GM12878 (cell line): ENCODE data around the gene OSBPL2. TPM values are rescaled to one million over a fixed set of nuclear protein-coding genes. Genes with fewer than 3 reads are reported as not detected.

Experiments
- ATAC-seq: fragments of 200-7000 bp; cut with Tn5 transposase; 3 replicates; pipeline ENCODE4 v1.9.1; 2020; ENCODE audit warnings: mild to moderate bottlenecking, moderate library complexity
- BruUV-seq: library from RNA; stranded (reverse); fragments of 400-500 nt; replicated peaks from 2 replicates; lab custom pipeline; 2021; lab: Mats Ljungman, UMichigan
- CTCF ChIA-PET: fragments of 300-600 bp; sonication (Branson Sonifier 250); formaldehyde crosslinking; extraction: SDS; loops from one replicate; lab custom pipeline; 2021; ENCODE audit warnings: inconsistent platforms; lab: Yijun Ruan, JAX
- POLR2A ChIA-PET: fragments of 350-600 bp; formaldehyde crosslinking; extraction: SDS; loops from one replicate; lab custom pipeline; 2021; ENCODE audit warnings: inconsistent platforms; lab: Charles Lee
- RAD21 ChIA-PET: fragments of 300-600 bp; sonication (Branson Sonifier 250); formaldehyde crosslinking; loops from one replicate; lab custom pipeline; 2023; ENCODE audit warnings: antibody characterized with exemption; ENCODE audit not compliant: unreplicated experiment; lab: Charles Lee
- SMC1A ChIA-PET: fragments of 300-600 bp; sonication (Branson Sonifier 250); formaldehyde crosslinking; loops from one replicate; lab custom pipeline; 2023; ENCODE audit not compliant: unreplicated experiment, uncharacterized antibody; lab: Charles Lee
- DNase-seq: peaks from one replicate; pipeline ENCODE4 v3.0.0-alpha.2; 2011; ENCODE audit warnings: low read depth, low spot score
- FAIRE-seq: peaks from 3 replicates; lab custom pipeline; 2011; peaks lifted over from hg19 to GRCh38; lab: Jason Lieb, UNC
- H2AFZ ChIP-seq: 2 replicates; pipeline ENCODE4 v1.6.0; 2011; ENCODE audit warnings: low read depth, low read length, control low read depth; ENCODE audit not compliant: control insufficient read depth
- H3K27ac ChIP-seq: 2 replicates; pipeline ENCODE4 v1.5.1; 2011; ENCODE audit warnings: control low read depth; ENCODE audit not compliant: control insufficient read depth, insufficient read depth
- H3K27me3 ChIP-seq, 2 experiments: replicated peaks in 1 of 2; 2 replicates each; pipeline versions ENCODE4 v1.6.0 to v1.6.1; 2011; ENCODE audit warnings: low read length in 1 of 2; ENCODE audit not compliant: control insufficient read depth in 2 of 2, insufficient read depth in 2 of 2
- H3K36me3 ChIP-seq, 2 experiments: 2 replicates each; pipeline ENCODE4 v1.5.1; 2011; ENCODE audit warnings: low read length in 1 of 2; ENCODE audit not compliant: control insufficient read depth in 2 of 2, insufficient read depth in 2 of 2
- H3K4me1 ChIP-seq: 2 replicates; pipeline ENCODE4 v1.6.1; 2011; ENCODE audit warnings: mild to moderate bottlenecking, low read length, moderate library complexity, mixed read lengths; ENCODE audit not compliant: control insufficient read depth, insufficient read depth
- H3K4me2 ChIP-seq: 2 replicates; pipeline ENCODE4 v1.6.0; 2011; ENCODE audit warnings: control low read depth; ENCODE audit not compliant: control insufficient read depth, insufficient read depth
- H3K4me3 ChIP-seq: fragments of 200-600 bp; sonication (generic); 2 replicates; pipeline ENCODE4 v1.5.1; 2016
- H3K79me2 ChIP-seq: 2 replicates; pipeline ENCODE4 v1.6.0; 2011; ENCODE audit warnings: low read length; ENCODE audit not compliant: control insufficient read depth, insufficient read depth
- H3K9ac ChIP-seq: 2 replicates; pipeline ENCODE4 v1.8.0; 2011; ENCODE audit warnings: low read length, control low read depth, mixed read lengths; ENCODE audit not compliant: control insufficient read depth, insufficient read depth
- H3K9me3 ChIP-seq: replicated peaks from 3 replicates; pipeline ENCODE4 v1.5.1; 2011; ENCODE audit warnings: mild to moderate bottlenecking, low read length; ENCODE audit not compliant: control insufficient read depth, insufficient read depth
- H4K20me1 ChIP-seq: 2 replicates; pipeline ENCODE4 v1.6.0; 2011; ENCODE audit not compliant: control insufficient read depth, insufficient read depth
- BCL11A ChIP-seq: IDR thresholded peaks from 2 replicates; pipeline ENCODE4 v1.6.1; 2011; ENCODE audit warnings: low read depth, low read length
- CBFB ChIP-seq: IDR thresholded peaks from 2 replicates; pipeline ENCODE4 v1.6.1; 2016; ENCODE audit warnings: antibody characterized with exemption, low read depth
- CBX5 ChIP-seq: sonication (generic); IDR thresholded peaks from 2 replicates; pipeline ENCODE4 v1.6.1; 2016; ENCODE audit warnings: low read depth, moderate library complexity, mild to moderate bottlenecking, inconsistent platforms
- EGR1 ChIP-seq, 2 experiments: IDR thresholded peaks; 1 replicate in 1 of 2; 2 replicates in 1 of 2; pipeline ENCODE4 v1.6.1; 2011 to 2012; ENCODE audit warnings: low read depth in 2 of 2, low read length in 2 of 2, borderline replicate concordance in 1 of 2, mild to moderate bottlenecking in 1 of 2, moderate library complexity in 1 of 2
- ETV6 ChIP-seq, 2 experiments: fragments of 450-650 bp in 1 of 2; IDR thresholded peaks in 1 of 2; conservative IDR thresholded peaks in 1 of 2; 2 replicates each; pipeline ENCODE4 v1.6.1; 2014; ENCODE audit warnings: antibody characterized with exemption in 1 of 2, borderline replicate concordance in 1 of 2, low read depth in 1 of 2, mild to moderate bottlenecking in 1 of 2, moderate library complexity in 1 of 2
- IKZF2 ChIP-seq, 2 experiments: fragments of 450-650 bp; IDR thresholded peaks; 2 replicates each; pipeline ENCODE4 v1.6.1; 2017; ENCODE audit warnings: mild to moderate bottlenecking in 2 of 2, moderate library complexity in 2 of 2
- NR2F1 ChIP-seq: fragments of 450-650 bp; conservative IDR thresholded peaks from 2 replicates; pipeline ENCODE4 v1.6.1; 2017; ENCODE audit warnings: mild to moderate bottlenecking
- POLR2A ChIP-seq: IDR thresholded peaks from 2 replicates; pipeline ENCODE4 v1.6.1; 2011; ENCODE audit warnings: low read depth, mild to moderate bottlenecking, low read length
- RFX5 ChIP-seq: IDR thresholded peaks from 2 replicates; pipeline ENCODE4 v1.6.1; 2011; ENCODE audit warnings: low read depth, low read length, improper control_type of control experiment
- TARDBP ChIP-seq: IDR thresholded peaks from 2 replicates; pipeline ENCODE4 v1.6.1; 2016; ENCODE audit warnings: borderline replicate concordance
- ZSCAN29 ChIP-seq: fragments of 450-650 bp; IDR thresholded peaks from 2 replicates; pipeline ENCODE4 v1.6.1; 2017; ENCODE audit warnings: mild to moderate bottlenecking, moderate library complexity
- ZZZ3 ChIP-seq: IDR thresholded peaks from 2 replicates; pipeline ENCODE4 v1.6.1; 2011; ENCODE audit warnings: low read depth; ENCODE audit not compliant: control insufficient read depth, insufficient read length
- WGBS: methylation state at CpG from one replicate; pipeline ENCODE4 v1.1.6; 2016; ENCODE audit warnings: low lambda C conversion rate; ENCODE audit not compliant: insufficient replicate concordance, insufficient coverage; ENCODE audit errors: missing lambda C conversion rate; 5-methylcytosine and 5-hydroxymethylcytosine counted together
- in situ Hi-C: fragments of 300-500 bp; cut with MboI; formaldehyde crosslinking; loops from 9 replicates; pipeline ENCODE4 v1.14.3; 2018; ENCODE audit warnings: mixed read lengths
- intact Hi-C: fragments of 100-400 bp; cut with micrococcal nuclease; formaldehyde crosslinking; loops from one replicate; pipeline ENCODE4 v1.14.2; 2022; ENCODE audit not compliant: unreplicated experiment
- polyA plus RNA-seq, 11 experiments: library from polyadenylated mRNA; depleted of rRNA in 4 of 11; unstranded in 6 of 11; stranded (reverse) in 5 of 11; fragments of >200 nt; fragmentation: Nextera tagmentation in 4 of 11; fragmentation: Illumina TruSeq in 1 of 11; extraction: Ambion mirVana in 4 of 11; extraction: Trizol in 1 of 11; gene quantifications; 1 replicate in 1 of 11; 2 replicates in 10 of 11; pipeline versions ENCODE4 v1.2.1 to v1.2.3, GENCODE V29; 2011 to 2016; ENCODE audit warnings: inconsistent platforms in 2 of 11, missing spikeins in 2 of 11, low read depth in 1 of 11
- total RNA-seq, 4 experiments: library from RNA; depleted of rRNA in 3 of 4; stranded (reverse); fragments of >200 nt in 3 of 4; fragmentation: Illumina TruSeq in 1 of 4; extraction: Trizol in 1 of 4; gene quantifications; 2 replicates each; pipeline versions ENCODE4 v1.2.1 to v1.2.3, GENCODE V29; 2013 to 2021
- TF ChIP-seq, protein P1 (sequence below): fragments of 450-650 bp; IDR thresholded peaks from 2 replicates; pipeline ENCODE4 v1.6.1; 2017; ENCODE audit warnings: antibody characterized with exemption, mild to moderate bottlenecking, moderate library complexity
- TF ChIP-seq, protein P2 (sequence below): fragments of 450-650 bp; IDR thresholded peaks from 2 replicates; pipeline ENCODE4 v1.6.1; 2017; ENCODE audit warnings: low read depth, mild to moderate bottlenecking, moderate library complexity

OSBPL2 gene
- total and polyA plus RNA-seq, 10 of the 15 experiments (the other 5 are each of a cell fraction or from before 2014, with no cell fraction given) = 2.8 to 22.3 (median 14.7) TPM

DNA sequence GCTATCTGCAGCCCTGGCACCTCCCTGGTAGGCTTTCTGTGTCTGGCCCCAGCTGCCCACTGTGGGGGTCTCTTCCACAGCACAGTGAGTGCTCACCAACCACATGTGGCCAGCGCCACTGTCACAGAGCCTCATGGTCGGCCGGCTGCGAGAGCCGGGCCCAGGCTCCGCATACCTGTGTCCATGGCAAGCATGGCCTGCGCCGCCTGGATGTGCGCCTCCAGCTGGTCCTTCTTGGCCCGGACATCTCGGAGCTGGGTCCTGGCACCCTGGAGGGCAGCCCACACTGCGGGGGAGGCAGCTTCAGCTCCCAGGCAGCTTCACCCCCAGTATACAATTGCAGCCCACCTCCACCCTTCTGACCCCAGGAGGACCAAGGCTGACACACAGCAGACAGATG, 77.5 kb downstream of the OSBPL2 start (continued):
- no peak for TF ChIP-seq ZZZ3
- no peak for TF ChIP-seq IKZF2 (IDR thresholded peaks at IDR 0.05)
- TF ChIP-seq ZSCAN29 = no peak
- no peak for TF ChIP-seq NR2F1
- TF ChIP-seq, all 136 proteins: peak for 0

DNA sequence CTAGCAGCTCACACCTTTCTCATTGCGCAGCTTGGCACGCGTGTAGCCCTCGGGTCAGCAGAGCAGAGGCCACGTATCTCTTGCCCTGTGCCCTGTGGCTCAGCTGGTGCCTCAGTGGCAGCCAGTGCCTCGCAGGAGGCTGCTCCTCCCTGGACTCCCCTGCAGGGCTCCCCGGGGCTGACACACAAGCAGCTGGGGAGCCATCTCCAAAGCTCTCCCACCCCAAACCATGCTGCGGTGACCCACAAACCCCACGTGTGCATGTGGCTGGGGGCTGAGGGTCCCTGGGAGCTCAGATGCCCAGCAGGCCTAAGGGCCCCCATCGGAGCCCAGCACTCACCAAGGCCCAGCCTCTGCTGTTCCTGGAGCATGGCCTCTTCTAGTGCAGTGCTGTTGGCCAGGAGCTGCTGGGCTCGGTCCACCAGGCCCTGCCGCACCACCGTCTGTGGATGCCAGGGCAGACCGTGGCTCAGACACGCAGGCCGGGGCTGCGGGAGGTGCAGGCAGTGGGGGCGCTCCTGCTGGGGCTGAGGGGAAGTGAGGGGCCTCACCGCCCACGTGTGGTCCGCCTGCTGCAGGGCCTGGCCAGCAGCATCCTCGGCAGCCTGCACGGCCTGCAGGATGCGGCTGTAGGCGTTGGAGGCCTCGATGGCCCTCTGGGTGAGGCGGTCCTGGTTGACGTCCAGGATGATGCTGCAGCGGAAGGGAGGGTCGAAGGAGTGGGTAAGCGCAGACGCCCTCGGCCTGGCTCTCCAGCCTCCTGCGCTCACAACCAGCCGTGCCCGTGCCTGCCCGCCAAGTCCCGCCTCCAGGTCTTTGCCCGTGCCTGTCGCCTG, 78.2 kb downstream of the OSBPL2 start:
- DNase-seq = no peak
- in situ Hi-C loops (no loop called here), intact Hi-C loops (no loop called here)
- TF ChIP-seq, protein P1, sequence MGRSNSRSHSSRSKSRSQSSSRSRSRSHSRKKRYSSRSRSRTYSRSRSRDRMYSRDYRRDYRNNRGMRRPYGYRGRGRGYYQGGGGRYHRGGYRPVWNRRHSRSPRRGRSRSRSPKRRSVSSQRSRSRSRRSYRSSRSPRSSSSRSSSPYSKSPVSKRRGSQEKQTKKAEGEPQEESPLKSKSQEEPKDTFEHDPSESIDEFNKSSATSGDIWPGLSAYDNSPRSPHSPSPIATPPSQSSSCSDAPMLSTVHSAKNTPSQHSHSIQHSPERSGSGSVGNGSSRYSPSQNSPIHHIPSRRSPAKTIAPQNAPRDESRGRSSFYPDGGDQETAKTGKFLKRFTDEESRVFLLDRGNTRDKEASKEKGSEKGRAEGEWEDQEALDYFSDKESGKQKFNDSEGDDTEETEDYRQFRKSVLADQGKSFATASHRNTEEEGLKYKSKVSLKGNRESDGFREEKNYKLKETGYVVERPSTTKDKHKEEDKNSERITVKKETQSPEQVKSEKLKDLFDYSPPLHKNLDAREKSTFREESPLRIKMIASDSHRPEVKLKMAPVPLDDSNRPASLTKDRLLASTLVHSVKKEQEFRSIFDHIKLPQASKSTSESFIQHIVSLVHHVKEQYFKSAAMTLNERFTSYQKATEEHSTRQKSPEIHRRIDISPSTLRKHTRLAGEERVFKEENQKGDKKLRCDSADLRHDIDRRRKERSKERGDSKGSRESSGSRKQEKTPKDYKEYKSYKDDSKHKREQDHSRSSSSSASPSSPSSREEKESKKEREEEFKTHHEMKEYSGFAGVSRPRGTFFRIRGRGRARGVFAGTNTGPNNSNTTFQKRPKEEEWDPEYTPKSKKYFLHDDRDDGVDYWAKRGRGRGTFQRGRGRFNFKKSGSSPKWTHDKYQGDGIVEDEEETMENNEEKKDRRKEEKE = no peak
- no peak for TF ChIP-seq CBFB
- no peak for TF ChIP-seq TARDBP
- TF ChIP-seq BCL11A = no peak
- TF ChIP-seq CBX5 = no peak
- TF ChIP-seq EGR1 (IDR thresholded peaks at IDR 0.05; ENCODE audit: borderline replicate concordance in 1 of 2, low read depth in 2 of 2, low read length in 2 of 2) = no peak
- TF ChIP-seq, protein P2, sequence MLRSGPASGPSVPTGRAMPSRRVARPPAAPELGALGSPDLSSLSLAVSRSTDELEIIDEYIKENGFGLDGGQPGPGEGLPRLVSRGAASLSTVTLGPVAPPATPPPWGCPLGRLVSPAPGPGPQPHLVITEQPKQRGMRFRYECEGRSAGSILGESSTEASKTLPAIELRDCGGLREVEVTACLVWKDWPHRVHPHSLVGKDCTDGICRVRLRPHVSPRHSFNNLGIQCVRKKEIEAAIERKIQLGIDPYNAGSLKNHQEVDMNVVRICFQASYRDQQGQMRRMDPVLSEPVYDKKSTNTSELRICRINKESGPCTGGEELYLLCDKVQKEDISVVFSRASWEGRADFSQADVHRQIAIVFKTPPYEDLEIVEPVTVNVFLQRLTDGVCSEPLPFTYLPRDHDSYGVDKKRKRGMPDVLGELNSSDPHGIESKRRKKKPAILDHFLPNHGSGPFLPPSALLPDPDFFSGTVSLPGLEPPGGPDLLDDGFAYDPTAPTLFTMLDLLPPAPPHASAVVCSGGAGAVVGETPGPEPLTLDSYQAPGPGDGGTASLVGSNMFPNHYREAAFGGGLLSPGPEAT = no peak
- TF ChIP-seq RFX5 = no peak
- no peak for TF ChIP-seq ETV6 (conservative IDR thresholded peaks at IDR 0.05 in 1 of 2, IDR thresholded peaks at IDR 0.05 in 1 of 2; ENCODE audit: borderline replicate concordance in 1 of 2, low read depth in 1 of 2)
- TF ChIP-seq POLR2A = no peak
- no peak for ATAC-seq
- Histone ChIP-seq H4K20me1 (no peaks in the 10 kb centered on the region), H3K79me2 (no peaks in the 10 kb centered on the region), H3K27me3 (no peaks in the 10 kb centered on the region), H3K4me1 (no peaks in the 10 kb centered on the region), H3K27ac (no peak overlapping the region), H3K4me2 (no peak overlapping the region), H3K4me3 (no peak overlapping the region), H3K9me3 (no peaks in the 10 kb centered on the region; the same call in 2 of the 3 replicates), H3K9ac (no peak overlapping the region), H3K36me3 (no peaks in the 10 kb centered on the region; a peak in 1 of 4 replicates), H2AFZ (no peak overlapping the region)
- no peak for FAIRE-seq
- RAD21 ChIA-PET = no interaction called here
- no TSS peak for BruUV-seq
- SMC1A ChIA-PET = no interaction called here
- POLR2A ChIA-PET = no interaction called here
- 87% methylated on average over 31 of the region's 40 CpGs for WGBS
- CTCF ChIA-PET = interaction anchor here (0.6 kb wide), 1 partner anchor 13 kb away, joined by 3 read pairs; the partner anchor contains the start of gene ADRM1
